GM18520 (cell line): Measurements from ENCODE around the gene MTHFD1L.
"Not testable (repeated sequence)": the region's sequence is repeated elsewhere in the genome, so short reads cannot be mapped to it uniquely, and the experiment has no call there.

Experiments used
- ATAC-seq: cut with Tn5 transposase; IDR thresholded peaks from one replicate; pipeline ENCODE4 v1.9.1; 2021; ENCODE audit not compliant: unreplicated experiment

MTHFD1L gene

GRCh38 chr6:151089978-151090377 is 224.5 kb downstream of the MTHFD1L start:
- ATAC-seq = no peak

GRCh38 chr6:151091571-151091970 is 226.1 kb downstream of the MTHFD1L start:
- no peak for ATAC-seq

GRCh38 chr6:151092591-151092990 is 227.1 kb downstream of the MTHFD1L start:
- no peak for ATAC-seq

- ATAC-seq = no peak
Observed at GRCh38 chr6:151093706-151094105, 228.2 kb downstream of the MTHFD1L start.

GRCh38 chr6:151095538-151096254 is 230.2 kb downstream of the MTHFD1L start:
- no peak for ATAC-seq

- ATAC-seq = no peak
Observed at GRCh38 chr6:151096255-151096612, 230.7 kb downstream of the MTHFD1L start.

GRCh38 chr6:151096691-151097606 is 231.4 kb downstream of the MTHFD1L start:
- no peak for ATAC-seq

- no peak for ATAC-seq
Observed at GRCh38 chr6:151098166-151098565, 232.7 kb downstream of the MTHFD1L start.

- no peak for ATAC-seq
Observed at GRCh38 chr6:151100326-151100725, 234.8 kb downstream of the MTHFD1L start.

GRCh38 chr6:151101161-151101815 is 235.8 kb downstream of the MTHFD1L start:
- ATAC-seq = no peak

GRCh38 chr6:151101816-151102694 is 236.6 kb downstream of the MTHFD1L start:
- ATAC-seq = no peak

GRCh38 chr6:151103266-151103665 is 237.8 kb downstream of the MTHFD1L start:
- ATAC-seq = no peak

GRCh38 chr6:151107897-151108427 is 242.5 kb downstream of the MTHFD1L start:
- ATAC-seq = no peak

- no peak for ATAC-seq
Observed at GRCh38 chr6:151108548-151108947, 243.0 kb downstream of the MTHFD1L start.

- no peak for ATAC-seq
Observed at GRCh38 chr6:151109361-151109760, 243.9 kb downstream of the MTHFD1L start.

- no peak for ATAC-seq
Observed at GRCh38 chr6:151109869-151110575, 244.5 kb downstream of the MTHFD1L start.

GRCh38 chr6:151110576-151110905 is 245.0 kb downstream of the MTHFD1L start:
- no peak for ATAC-seq

- no peak for ATAC-seq
Observed at GRCh38 chr6:151111670-151112069, 246.2 kb downstream of the MTHFD1L start.

- ATAC-seq = no peak
Observed at GRCh38 chr6:151112130-151112529, 246.6 kb downstream of the MTHFD1L start.

GRCh38 chr6:151112884-151113283 is 247.4 kb downstream of the MTHFD1L start:
- ATAC-seq = not testable (repeated sequence)
